ENCODE measurements around the gene PSMG4. TPM values are rescaled to one million over a fixed set of nuclear protein-coding genes. Genes with fewer than 3 reads are reported as not detected.
A peak's percentile ranks its signal among the peaks of the same experiment; 100 is the strongest.

Gene PSMG4
- total RNA-seq, 2 donors from 2014 or later = 21.8 to 29.1 TPM

- ATAC-seq (replicated peaks in 1 of 2) (no peak), DNase-seq (no peak)
- H3K36me3 Mint-ChIP-seq (ENCODE audit: insufficient read depth in 2 of 2) = peaks cover 0 to 7% of the 10 kb centered on the region in 2 donors
- peaks cover 79% of the 10 kb centered on the region for H3K27me3 Mint-ChIP-seq (ENCODE audit: low read depth)
- H3K27ac Mint-ChIP-seq = no peak overlapping the region
- peaks cover 6% of the 10 kb centered on the region in 2 donors for H3K9me3 Mint-ChIP-seq
- H3K4me3 Mint-ChIP-seq = no peak overlapping the region
- peaks cover 40% of the 10 kb centered on the region for H3K4me1 Mint-ChIP-seq (ENCODE audit: low read depth)
Measured at GRCh38 chr6:3226042-3226441, 32.7 kb upstream of the PSMG4 start.

GRCh38 chr6:3226481-3227362, 32.0 kb upstream of the PSMG4 start:
- Mint-ChIP-seq H3K36me3 (ENCODE audit: insufficient read depth in 2 of 2) (peaks cover 0 to 7% of the 10 kb centered on the region in 2 donors), H3K4me1 (ENCODE audit: low read depth) (peaks cover 46% of the 10 kb centered on the region), H3K9me3 (peaks cover 5% of the 10 kb centered on the region in 2 donors), H3K27me3 (ENCODE audit: low read depth) (peaks cover 81% of the 10 kb centered on the region), H3K4me3 (peak overlapping the region; percentile 80 to 90), H3K27ac (peak overlapping the region; percentile 10)
- DNase-seq (peak; percentile 27 to 36), ATAC-seq (replicated peaks in 1 of 2) (peak; percentile 8 to 23)

- H3K36me3 Mint-ChIP-seq (ENCODE audit: insufficient read depth in 2 of 2) = peaks cover 0 to 2% of the 10 kb centered on the region in 2 donors
- peak within 1 kb of the TSS; percentile 10 for H3K27ac Mint-ChIP-seq
- no peaks in the 10 kb centered on the region for H3K9me3 Mint-ChIP-seq
- peaks cover 53% of the 10 kb centered on the region for H3K4me1 Mint-ChIP-seq (ENCODE audit: low read depth)
- H3K27me3 Mint-ChIP-seq (ENCODE audit: low read depth) = peaks cover 81% of the 10 kb centered on the region
- ATAC-seq (replicated peaks in 1 of 2) (peak; percentile 20 to 27), DNase-seq (peak in 1 of 2 donors; percentile 27)
- peak within 1 kb of the TSS; percentile 80 to 90 for H3K4me3 Mint-ChIP-seq
Measured at GRCh38 chr6:3227363-3228045, 31.2 kb upstream of the PSMG4 start, which contains the start of gene TUBB2B. TUBB2B (minus strand) TSS chr6:3227653; CDS start chr6:3227543, 110 bp downstream.

GRCh38 chr6:3228046-3228671, 30.6 kb upstream of the PSMG4 start:
- ATAC-seq (replicated peaks in 1 of 2) (peak; percentile 29 to 30), DNase-seq (peak in 1 of 2 donors; percentile 39)
- H3K27me3 Mint-ChIP-seq (ENCODE audit: low read depth) = peaks cover 88% of the 10 kb centered on the region
- H3K9me3 Mint-ChIP-seq = no peaks in the 10 kb centered on the region
- H3K4me3 Mint-ChIP-seq = peak overlapping the region; percentile 76 to 90
- H3K36me3 Mint-ChIP-seq (ENCODE audit: insufficient read depth in 2 of 2) = peaks cover 0 to 2% of the 10 kb centered on the region in 2 donors
- H3K4me1 Mint-ChIP-seq (ENCODE audit: low read depth) = peaks cover 56% of the 10 kb centered on the region
- no peak overlapping the region for H3K27ac Mint-ChIP-seq

- peaks cover 0 to 2% of the 10 kb centered on the region in 2 donors for H3K36me3 Mint-ChIP-seq (ENCODE audit: insufficient read depth in 2 of 2)
- H3K4me3 Mint-ChIP-seq = peak overlapping the region; percentile 76 to 90
- ATAC-seq (replicated peaks in 1 of 2) (peak; percentile 34 to 37), DNase-seq (peak in 1 of 2 donors; percentile 36)
- H3K27me3 Mint-ChIP-seq (ENCODE audit: low read depth) = peaks cover 90% of the 10 kb centered on the region
- no peak overlapping the region for H3K27ac Mint-ChIP-seq
- H3K9me3 Mint-ChIP-seq = no peaks in the 10 kb centered on the region
- H3K4me1 Mint-ChIP-seq (ENCODE audit: low read depth) = peaks cover 56% of the 10 kb centered on the region
Measured at GRCh38 chr6:3228771-3229565, 29.8 kb upstream of the PSMG4 start.

- Mint-ChIP-seq H3K4me1 (ENCODE audit: low read depth) (peaks cover 56% of the 10 kb centered on the region), H3K27ac (no peak overlapping the region), H3K9me3 (no peaks in the 10 kb centered on the region), H3K27me3 (ENCODE audit: low read depth) (peaks cover 90% of the 10 kb centered on the region), H3K4me3 (peak overlapping the region; percentile 76 to 90), H3K36me3 (ENCODE audit: insufficient read depth in 2 of 2) (peaks cover 0 to 2% of the 10 kb centered on the region in 2 donors)
- ATAC-seq (replicated peaks in 1 of 2) = peak; percentile 66 to 70
- DNase-seq = peak; percentile 58 to 62
Measured at GRCh38 chr6:3229566-3230178, 29.1 kb upstream of the PSMG4 start.

- ATAC-seq (replicated peaks in 1 of 2) (no peak), DNase-seq (no peak)
- H3K4me1 Mint-ChIP-seq (ENCODE audit: low read depth) = peaks cover 56% of the 10 kb centered on the region
- H3K27me3 Mint-ChIP-seq (ENCODE audit: low read depth) = peaks cover 93% of the 10 kb centered on the region
- peak overlapping the region; percentile 76 to 90 for H3K4me3 Mint-ChIP-seq
- H3K9me3 Mint-ChIP-seq = no peaks in the 10 kb centered on the region
- H3K27ac Mint-ChIP-seq = no peak overlapping the region
- peaks cover 0 to 2% of the 10 kb centered on the region in 2 donors for H3K36me3 Mint-ChIP-seq (ENCODE audit: insufficient read depth in 2 of 2)
Measured at GRCh38 chr6:3230256-3230882, 28.4 kb upstream of the PSMG4 start.

GRCh38 chr6:3230900-3231246, 27.9 kb upstream of the PSMG4 start:
- Mint-ChIP-seq H3K9me3 (no peaks in the 10 kb centered on the region), H3K4me3 (peak overlapping the region; percentile 60 to 76), H3K27me3 (ENCODE audit: low read depth) (peaks cover 93% of the 10 kb centered on the region), H3K27ac (no peak overlapping the region), H3K36me3 (ENCODE audit: insufficient read depth in 2 of 2) (peaks cover 0 to 2% of the 10 kb centered on the region in 2 donors), H3K4me1 (ENCODE audit: low read depth) (peaks cover 56% of the 10 kb centered on the region)
- DNase-seq = no peak
- no peak for ATAC-seq (replicated peaks in 1 of 2)

- H3K36me3 Mint-ChIP-seq (ENCODE audit: insufficient read depth in 2 of 2) = peaks cover 0 to 2% of the 10 kb centered on the region in 2 donors
- H3K9me3 Mint-ChIP-seq = no peaks in the 10 kb centered on the region
- peaks cover 93% of the 10 kb centered on the region for H3K27me3 Mint-ChIP-seq (ENCODE audit: low read depth)
- DNase-seq (no peak), ATAC-seq (replicated peaks in 1 of 2) (no peak)
- peaks cover 55% of the 10 kb centered on the region for H3K4me1 Mint-ChIP-seq (ENCODE audit: low read depth)
- H3K4me3 Mint-ChIP-seq = peak overlapping the region; percentile 60 to 76
- no peak overlapping the region for H3K27ac Mint-ChIP-seq
Measured at GRCh38 chr6:3231247-3232016, 27.3 kb upstream of the PSMG4 start.

- no peak for DNase-seq
- Mint-ChIP-seq H3K27me3 (ENCODE audit: low read depth) (peaks cover 93% of the 10 kb centered on the region), H3K27ac (no peak overlapping the region), H3K9me3 (no peaks in the 10 kb centered on the region), H3K36me3 (ENCODE audit: insufficient read depth in 2 of 2) (peaks cover 0 to 2% of the 10 kb centered on the region in 2 donors), H3K4me1 (ENCODE audit: low read depth) (peaks cover 47% of the 10 kb centered on the region), H3K4me3 (peak overlapping the region; percentile 60 to 76)
- no peak for ATAC-seq (replicated peaks in 1 of 2)
Measured at GRCh38 chr6:3232017-3232945, 26.5 kb upstream of the PSMG4 start.

Data from activated T-cell treated with anti-CD3 and anti-CD28 coated beads, Interleukin-2, amount 50 U/mL, for 72 hours (primary cell).